Parathyroid adenoma (tissue), 2 donors: ENCODE data around the gene RBKS.
"Not testable (repeated sequence)": the region's sequence is repeated elsewhere in the genome, so short reads cannot be mapped to it uniquely, and the experiment has no call there.

Source experiments
- H2AFZ ChIP-seq: fragments of 300-600 bp; sonication (generic); one replicate; pipeline ENCODE4 v1.7.0; 2017; ENCODE audit warnings: antibody characterized with exemption, mild to moderate bottlenecking
- H3K27ac ChIP-seq: fragments of 300-600 bp; sonication (generic); one replicate; pipeline ENCODE4 v1.7.0; 2017
- H3K27me3 ChIP-seq: fragments of 300-600 bp; sonication (generic); one replicate; pipeline ENCODE4 v1.7.0; 2017; ENCODE audit warnings: low read length; ENCODE audit not compliant: control insufficient read depth, insufficient read depth
- H3K36me3 ChIP-seq: fragments of 300-600 bp; sonication (generic); one replicate; pipeline ENCODE4 v1.7.0; 2017; ENCODE audit warnings: low read length; ENCODE audit not compliant: control insufficient read depth, insufficient read depth
- H3K4me1 ChIP-seq: fragments of 300-600 bp; sonication (generic); one replicate; pipeline ENCODE4 v1.7.0; 2017; ENCODE audit warnings: control low read depth
- H3K4me2 ChIP-seq: fragments of 300-600 bp; sonication (generic); one replicate; pipeline ENCODE4 v1.7.0; 2017; ENCODE audit warnings: low read length
- H3K4me3 ChIP-seq: fragments of 300-600 bp; sonication (generic); one replicate; pipeline ENCODE4 v1.7.0; 2017; ENCODE audit warnings: low read depth, low read length
- H3K79me2 ChIP-seq: fragments of 300-600 bp; sonication (generic); one replicate; pipeline ENCODE4 v1.7.0; 2017; ENCODE audit warnings: control low read depth
- H3K9ac ChIP-seq: fragments of 300-600 bp; sonication (generic); one replicate; pipeline ENCODE4 v1.7.0; 2017; ENCODE audit warnings: mild to moderate bottlenecking
- H3K9me3 ChIP-seq: fragments of 300-600 bp; sonication (generic); one replicate; pipeline ENCODE4 v1.7.0; 2017; ENCODE audit warnings: low read length; ENCODE audit not compliant: control insufficient read depth
- TF ChIP-seq, protein P1 (sequence below): fragments of 300-600 bp; sonication (generic); IDR thresholded peaks from one replicate; pipeline ENCODE4 v1.7.0; 2017; ENCODE audit warnings: antibody characterized with exemption, mild to moderate bottlenecking
- donor health status: primary hyperparathyroidism.

Gene RBKS

DNA sequence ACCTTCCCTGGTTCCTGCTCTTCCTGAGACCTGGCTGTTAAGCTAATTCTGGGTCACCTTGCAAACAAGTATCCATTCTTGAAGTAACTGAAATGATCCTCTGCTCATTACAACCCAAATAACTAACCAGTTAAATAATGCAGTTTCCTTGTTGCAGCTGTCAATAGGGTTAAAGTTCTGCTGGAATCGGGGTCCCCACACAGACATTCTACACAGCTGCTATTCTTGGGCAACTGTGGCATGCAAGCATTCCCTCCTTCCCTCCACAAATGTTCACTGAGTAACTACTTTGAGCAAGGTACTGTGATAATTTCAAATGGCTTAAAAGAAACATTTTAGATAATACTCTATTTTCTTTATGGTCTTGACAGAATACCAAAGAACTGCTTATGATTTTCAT lies 17.1 kb downstream of the RBKS start:
- no peaks in the 10 kb centered on the region for H3K27me3 ChIP-seq
- no peak overlapping the region for H3K4me3 ChIP-seq
- peaks cover 7% of the 10 kb centered on the region for H3K9me3 ChIP-seq
- H3K9ac ChIP-seq, result no peak overlapping the region
- TF ChIP-seq, protein P1, sequence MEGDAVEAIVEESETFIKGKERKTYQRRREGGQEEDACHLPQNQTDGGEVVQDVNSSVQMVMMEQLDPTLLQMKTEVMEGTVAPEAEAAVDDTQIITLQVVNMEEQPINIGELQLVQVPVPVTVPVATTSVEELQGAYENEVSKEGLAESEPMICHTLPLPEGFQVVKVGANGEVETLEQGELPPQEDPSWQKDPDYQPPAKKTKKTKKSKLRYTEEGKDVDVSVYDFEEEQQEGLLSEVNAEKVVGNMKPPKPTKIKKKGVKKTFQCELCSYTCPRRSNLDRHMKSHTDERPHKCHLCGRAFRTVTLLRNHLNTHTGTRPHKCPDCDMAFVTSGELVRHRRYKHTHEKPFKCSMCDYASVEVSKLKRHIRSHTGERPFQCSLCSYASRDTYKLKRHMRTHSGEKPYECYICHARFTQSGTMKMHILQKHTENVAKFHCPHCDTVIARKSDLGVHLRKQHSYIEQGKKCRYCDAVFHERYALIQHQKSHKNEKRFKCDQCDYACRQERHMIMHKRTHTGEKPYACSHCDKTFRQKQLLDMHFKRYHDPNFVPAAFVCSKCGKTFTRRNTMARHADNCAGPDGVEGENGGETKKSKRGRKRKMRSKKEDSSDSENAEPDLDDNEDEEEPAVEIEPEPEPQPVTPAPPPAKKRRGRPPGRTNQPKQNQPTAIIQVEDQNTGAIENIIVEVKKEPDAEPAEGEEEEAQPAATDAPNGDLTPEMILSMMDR, result no peak
- H3K36me3 ChIP-seq, result peaks cover 3% of the 10 kb centered on the region
- H3K79me2 ChIP-seq, result no peaks in the 10 kb centered on the region
- no peak overlapping the region for H2AFZ ChIP-seq
- no peak overlapping the region for H3K4me2 ChIP-seq
- no peaks in the 10 kb centered on the region for H3K4me1 ChIP-seq
- H3K27ac ChIP-seq, result no peak overlapping the region

DNA sequence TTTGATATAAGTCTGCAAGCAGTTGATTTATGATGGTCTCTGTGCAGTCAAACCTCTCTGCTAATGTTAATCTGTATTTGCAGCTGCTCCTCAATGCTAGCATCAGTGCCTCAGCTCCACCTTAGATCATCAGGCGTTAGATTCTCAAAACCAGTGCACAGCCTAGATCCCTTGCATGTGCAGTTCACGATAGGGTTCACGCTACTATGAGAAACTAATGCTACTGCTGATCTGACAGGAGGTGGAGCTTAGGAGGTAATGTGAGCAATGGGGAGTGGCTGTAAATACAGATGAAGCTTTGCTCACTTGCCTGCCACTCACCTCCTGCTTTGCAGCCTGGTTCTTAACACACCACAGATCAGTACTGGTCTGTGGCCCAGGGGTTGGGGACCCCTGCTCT lies 18.4 kb downstream of the RBKS start:
- Histone ChIP-seq H2AFZ (no peak overlapping the region), H3K4me3 (no peak overlapping the region), H3K9ac (no peak overlapping the region), H3K4me1 (no peaks in the 10 kb centered on the region), H3K79me2 (no peaks in the 10 kb centered on the region), H3K4me2 (no peak overlapping the region), H3K27ac (no peak overlapping the region), H3K9me3 (peaks cover 7% of the 10 kb centered on the region), H3K27me3 (no peaks in the 10 kb centered on the region), H3K36me3 (peaks cover 3% of the 10 kb centered on the region)
- TF ChIP-seq, protein P1, result no peak

DNA sequence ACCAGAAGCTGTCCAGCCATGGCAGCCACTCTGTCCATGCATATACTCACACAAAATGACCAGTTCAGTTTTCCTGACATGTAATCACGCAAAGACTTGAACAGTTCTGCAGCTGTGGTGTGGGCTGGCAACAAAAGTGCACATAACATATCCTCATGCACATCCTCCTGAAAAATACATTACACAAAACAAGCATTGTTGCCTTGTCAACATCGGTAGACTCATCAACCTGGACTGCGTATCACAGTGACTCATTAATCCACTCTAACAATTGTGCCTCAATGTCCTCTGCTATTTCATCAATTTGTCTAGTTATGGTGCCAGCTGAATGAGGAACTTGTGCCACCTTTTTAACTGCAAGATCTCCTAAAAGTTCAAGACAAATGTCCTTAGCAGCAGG lies 19.5 kb downstream of the RBKS start:
- Histone ChIP-seq H2AFZ (no peak overlapping the region), H3K4me1 (no peaks in the 10 kb centered on the region), H3K9me3 (no peaks in the 10 kb centered on the region), H3K79me2 (no peaks in the 10 kb centered on the region), H3K27me3 (no peaks in the 10 kb centered on the region), H3K4me3 (no peak overlapping the region), H3K27ac (no peak overlapping the region), H3K36me3 (no peaks in the 10 kb centered on the region), H3K9ac (no peak overlapping the region), H3K4me2 (no peak overlapping the region)
- TF ChIP-seq, protein P1, result no peak

DNA sequence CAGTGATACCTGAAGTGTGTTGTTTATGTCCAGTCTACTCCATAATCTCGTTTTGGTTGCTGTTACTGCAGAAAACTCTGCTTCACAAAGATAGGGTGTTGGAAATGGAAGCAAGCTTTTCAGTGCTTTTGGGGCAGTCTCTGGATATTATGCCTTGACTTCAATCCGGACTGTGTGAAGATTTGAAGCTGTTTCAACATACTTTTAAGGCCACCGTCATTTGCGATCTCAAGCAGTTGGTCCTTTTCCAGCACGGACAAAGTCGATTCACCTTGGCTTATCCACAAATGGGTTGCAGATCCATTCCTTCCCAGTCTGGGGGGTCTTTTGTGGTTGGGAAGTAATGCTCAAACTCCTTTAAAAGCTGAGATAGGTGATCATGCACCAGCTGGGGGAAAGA lies 20.4 kb downstream of the RBKS start:
- TF ChIP-seq, protein P1, result no peak
- no peaks in the 10 kb centered on the region for H3K27me3 ChIP-seq
- no peak overlapping the region for H3K4me2 ChIP-seq
- no peaks in the 10 kb centered on the region for H3K36me3 ChIP-seq
- H2AFZ ChIP-seq, result no peak overlapping the region
- H3K9ac ChIP-seq, result no peak overlapping the region
- H3K79me2 ChIP-seq, result no peaks in the 10 kb centered on the region
- no peaks in the 10 kb centered on the region for H3K9me3 ChIP-seq
- no peak overlapping the region for H3K27ac ChIP-seq
- H3K4me1 ChIP-seq, result no peaks in the 10 kb centered on the region
- no peak overlapping the region for H3K4me3 ChIP-seq

DNA sequence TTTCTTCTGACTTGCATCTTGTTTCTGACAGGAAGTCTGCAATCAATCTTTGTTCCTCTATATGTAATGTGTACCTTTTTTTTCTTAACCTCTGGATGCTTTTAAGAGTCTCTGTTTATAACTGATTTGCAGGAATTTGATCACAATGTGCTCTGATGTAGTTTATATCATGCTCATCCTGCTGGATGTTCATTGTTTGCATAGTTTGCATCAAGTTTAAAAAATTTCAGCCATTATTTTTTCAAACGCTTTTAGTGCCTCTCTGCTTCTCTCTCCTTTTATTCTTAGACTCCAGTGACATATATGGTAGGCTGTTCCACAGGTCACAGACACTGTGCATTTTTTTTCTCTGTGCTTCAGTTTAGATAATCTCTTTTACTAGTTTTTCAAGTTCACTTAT lies 23.9 kb downstream of the RBKS start:
- no peaks in the 10 kb centered on the region for H3K27me3 ChIP-seq
- no peaks in the 10 kb centered on the region for H3K4me1 ChIP-seq
- no peak overlapping the region for H3K27ac ChIP-seq
- no peak overlapping the region for H3K4me3 ChIP-seq
- no peaks in the 10 kb centered on the region for H3K79me2 ChIP-seq
- no peaks in the 10 kb centered on the region for H3K9me3 ChIP-seq
- H2AFZ ChIP-seq, result no peak overlapping the region
- TF ChIP-seq, protein P1, result no peak
- no peak overlapping the region for H3K4me2 ChIP-seq
- H3K9ac ChIP-seq, result no peak overlapping the region
- H3K36me3 ChIP-seq, result no peaks in the 10 kb centered on the region

DNA sequence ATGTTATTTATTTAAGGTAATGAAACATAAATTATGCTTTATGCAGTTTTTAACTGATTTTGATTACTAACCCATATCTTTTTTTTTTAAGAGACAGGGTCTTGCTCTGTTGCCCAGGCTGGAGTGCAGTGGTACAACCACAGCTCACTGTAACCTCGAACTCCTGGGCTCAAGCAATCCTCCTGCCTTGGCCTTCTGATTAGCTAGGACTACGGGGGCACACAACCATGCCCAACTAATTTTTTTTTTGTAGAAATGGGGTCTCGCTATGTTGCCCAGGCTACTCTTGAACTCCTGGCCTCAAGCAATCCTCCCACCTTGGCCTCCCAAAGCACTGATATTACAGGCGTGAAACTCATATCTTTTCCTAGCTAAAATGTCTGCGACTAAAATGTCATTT lies 26.2 kb downstream of the RBKS start:
- H3K4me1 ChIP-seq, H3K4me3 ChIP-seq, H3K79me2 ChIP-seq: not testable (repeated sequence)

More for the DNA sequence above, 26.2 kb downstream of the RBKS start:
- H3K9ac ChIP-seq, H3K4me2 ChIP-seq, H2AFZ ChIP-seq, H3K9me3 ChIP-seq, H3K27ac ChIP-seq, H3K36me3 ChIP-seq, H3K27me3 ChIP-seq: not testable (repeated sequence)
